A673 (cell line): ENCODE measurements around the gene KLHL14. TPM values are rescaled to one million over a fixed set of nuclear protein-coding genes. Genes with fewer than 3 reads are reported as not detected.

Source experiments
- BruUV-seq: library from RNA; stranded (reverse); fragments of 400-500 nt; replicated peaks from 2 replicates; lab custom pipeline; 2021; lab: Mats Ljungman, UMichigan
- CTCF ChIA-PET: fragments of 300-600 bp; sonication (Branson Sonifier 250); formaldehyde crosslinking; loops from one replicate; lab custom pipeline; 2022; ENCODE audit warnings: antibody characterized with exemption; lab: Charles Lee
- POLR2A ChIA-PET: fragments of 300-600 bp; sonication (Branson Sonifier 250); formaldehyde crosslinking; loops from one replicate; lab custom pipeline; 2022; ENCODE audit warnings: antibody characterized with exemption; ENCODE audit not compliant: low non-redundant PET; lab: Charles Lee
- DNase-seq: peaks from one replicate; pipeline ENCODE4 v3.0.0-alpha.2; 2015; ENCODE audit warnings: low spot score
- H3K27ac ChIP-seq: fragments of 200-600 bp; sonication (generic); 2 replicates; pipeline ENCODE4 v1.5.1; 2016; ENCODE audit warnings: mixed run types, low read depth, mild to moderate bottlenecking, mixed read lengths, antibody characterized with exemption, low read length; ENCODE audit not compliant: poor library complexity, severe bottlenecking
- H3K27me3 ChIP-seq: fragments of 200-600 bp; sonication (generic); replicated peaks from 2 replicates; pipeline ENCODE4 v1.6.1; 2017; ENCODE audit warnings: mixed run types, low read depth, mild to moderate bottlenecking, mixed read lengths, antibody characterized with exemption, low read length; ENCODE audit not compliant: insufficient read depth, poor library complexity
- H3K36me3 ChIP-seq: fragments of 200-600 bp; sonication (generic); 2 replicates; pipeline ENCODE4 v1.6.1; 2016; ENCODE audit warnings: mixed run types, mild to moderate bottlenecking, mixed read lengths, antibody characterized with exemption, low read length; ENCODE audit not compliant: insufficient read depth, poor library complexity, severe bottlenecking
- H3K4me1 ChIP-seq: fragments of 200-600 bp; sonication (generic); 2 replicates; pipeline ENCODE4 v1.6.1; 2017; ENCODE audit warnings: mixed run types, mild to moderate bottlenecking, mixed read lengths, antibody characterized with exemption, low read length; ENCODE audit not compliant: insufficient read depth, poor library complexity, severe bottlenecking
- H3K4me3 ChIP-seq: fragments of 200-600 bp; sonication (generic); 2 replicates; pipeline ENCODE4 v1.5.1; 2016; ENCODE audit warnings: low read depth, mixed run types, mild to moderate bottlenecking, mixed read lengths, low read length; ENCODE audit not compliant: poor library complexity, severe bottlenecking
- H3K9me3 ChIP-seq: fragments of 200-600 bp; sonication (generic); 2 replicates; pipeline ENCODE4 v1.6.1; 2016; ENCODE audit warnings: mixed run types, low read depth, mild to moderate bottlenecking, mixed read lengths, antibody characterized with exemption, low read length; ENCODE audit not compliant: poor library complexity, severe bottlenecking
- CTCF ChIP-seq: fragments of 300-800, 200-600 bp; sonication (generic); conservative IDR thresholded peaks from 2 replicates; pipeline ENCODE4 v1.5.1; 2017; ENCODE audit warnings: low read depth, mild to moderate bottlenecking, antibody characterized with exemption, low read length, moderate library complexity, mixed read lengths
- EZH2 ChIP-seq: fragments of 200-600 bp; sonication (generic); IDR thresholded peaks from 2 replicates; pipeline ENCODE4 v1.6.1; 2017; ENCODE audit warnings: borderline replicate concordance, low read depth, mild to moderate bottlenecking, mixed read lengths, antibody characterized with exemption, low read length; ENCODE audit not compliant: poor library complexity, severe bottlenecking
- intact Hi-C: fragments of 100-400 bp; cut with micrococcal nuclease; formaldehyde crosslinking; loops from one replicate; pipeline ENCODE4 v1.10.0; 2022; ENCODE audit not compliant: unreplicated experiment
- total RNA-seq: library from RNA; stranded (reverse); gene quantifications from 2 replicates; pipeline ENCODE4 v1.2.3, GENCODE V29; 2021

Gene KLHL14
- total RNA-seq, 1 experiment from 2014 or later, result 2.3 TPM

DNA sequence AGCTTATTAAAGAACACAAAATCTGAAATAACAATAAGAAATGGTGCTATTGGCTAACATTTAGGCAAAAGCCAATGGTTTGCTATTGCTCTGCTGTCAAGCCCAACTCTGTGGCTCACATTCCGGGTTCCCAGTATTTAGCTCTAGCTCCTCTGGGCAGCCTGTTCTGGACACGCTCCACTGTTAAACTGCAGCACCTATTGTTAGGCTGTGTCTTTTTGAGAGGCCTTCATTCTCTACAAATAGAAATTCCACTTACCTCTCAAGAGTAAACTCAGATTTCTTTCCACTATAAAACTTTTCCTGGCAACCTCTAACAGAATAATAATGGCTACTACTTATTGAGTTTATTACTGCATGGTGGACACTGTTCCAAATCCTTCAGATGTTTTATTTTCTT is 3.7 kb upstream of the KLHL14 start:
- no peak for TF ChIP-seq EZH2
- no peak for TF ChIP-seq CTCF
- Histone ChIP-seq H3K36me3 (no peaks in the 10 kb centered on the region), H3K9me3 (no peaks in the 10 kb centered on the region), H3K27ac (no peak overlapping the region), H3K4me3 (no peak overlapping the region), H3K27me3 (peaks cover 9% of the 10 kb centered on the region), H3K4me1 (no peaks in the 10 kb centered on the region)
- no TSS peak for BruUV-seq
- POLR2A ChIA-PET, result no interaction called here
- CTCF ChIA-PET, result no interaction called here
- intact Hi-C loops, result no loop called here
- no peak for DNase-seq

GRCh38 chr18:32775628-32776027 is 2.8 kb upstream of the KLHL14 start:
- Histone ChIP-seq H3K4me3 (no peak overlapping the region), H3K4me1 (no peaks in the 10 kb centered on the region), H3K27ac (no peak overlapping the region), H3K27me3 (peaks cover 18% of the 10 kb centered on the region), H3K36me3 (no peaks in the 10 kb centered on the region), H3K9me3 (no peaks in the 10 kb centered on the region)
- TF ChIP-seq CTCF (no peak), EZH2 (no peak)
- intact Hi-C loops, result no loop called here
- POLR2A ChIA-PET, result interaction anchor here (0.6 kb wide), 1 partner anchor 444 kb away, joined by 4 read pairs; no protein-coding TSS in a partner anchor
- CTCF ChIA-PET, result no interaction called here
- BruUV-seq, result no TSS peak
- peak; percentile 62 for DNase-seq

DNA sequence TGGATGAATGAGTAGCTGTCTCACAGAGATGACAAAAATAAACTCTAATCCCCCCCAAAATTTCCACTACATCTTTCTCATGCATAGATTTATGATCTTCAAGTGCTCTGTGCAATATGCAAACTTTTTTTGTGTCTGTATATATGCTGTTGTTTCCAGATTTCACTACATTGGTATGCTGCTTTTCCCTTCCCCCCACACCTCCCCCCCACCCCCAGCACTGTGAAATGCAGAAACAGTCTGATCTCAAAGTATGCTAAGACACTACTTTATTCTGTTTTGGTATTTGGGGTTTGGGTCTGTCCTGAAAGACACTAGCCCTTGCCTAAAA is 524 bp upstream of the KLHL14 start:
- intact Hi-C loops, result no loop called here
- ChIA-PET CTCF (interaction anchor here (0.6 kb wide), 1 partner anchor 34 kb away, joined by 3 read pairs; no protein-coding TSS in a partner anchor), POLR2A (no interaction called here)
- no peaks in the 10 kb centered on the region for H3K9me3 ChIP-seq
- H3K4me3 ChIP-seq, result no peak overlapping the region
- TF ChIP-seq CTCF (no peak), EZH2 (no peak)
- no peak overlapping the region for H3K27ac ChIP-seq
- H3K36me3 ChIP-seq, result no peaks in the 10 kb centered on the region
- peaks cover 28% of the 10 kb centered on the region for H3K27me3 ChIP-seq
- no peaks in the 10 kb centered on the region for H3K4me1 ChIP-seq
- no peak for DNase-seq
- no TSS peak for BruUV-seq
